VCaP (cell line): Measurements from ENCODE around the gene DCLK1.
A peak's percentile ranks its signal among the peaks of the same experiment; 100 is the strongest.

Experiments used
- H3K27ac ChIP-seq: fragments of 450-650 bp; 2 replicates; pipeline ENCODE4 v1.5.1; 2017
- CTCF ChIP-seq: fragments of 450-650 bp; conservative IDR thresholded peaks from 2 replicates; pipeline ENCODE4 v1.5.1; 2017; ENCODE audit warnings: mild to moderate bottlenecking, moderate library complexity

The DCLK1 gene

DNA sequence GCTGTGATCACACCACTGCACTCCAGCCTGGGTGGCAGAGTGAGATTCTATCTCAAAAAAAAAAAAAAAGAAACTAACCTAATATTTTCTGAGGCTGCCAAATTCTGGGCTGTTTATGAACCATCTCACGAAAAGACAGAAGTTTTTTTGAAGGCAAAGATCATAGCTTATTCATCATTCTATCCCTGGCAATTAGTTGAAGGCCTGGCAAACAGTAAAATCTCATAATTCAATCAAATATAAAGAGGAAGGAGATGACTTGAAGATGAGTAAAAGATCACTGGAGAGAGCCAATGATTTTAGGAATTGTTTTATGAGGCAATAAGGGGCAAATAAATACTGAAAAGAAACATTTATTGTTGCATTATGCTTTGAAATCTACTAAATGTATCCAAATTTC, 216.5 kb downstream of the DCLK1 start:
- TF ChIP-seq CTCF = no peak
- no peak overlapping the region for H3K27ac ChIP-seq

DNA sequence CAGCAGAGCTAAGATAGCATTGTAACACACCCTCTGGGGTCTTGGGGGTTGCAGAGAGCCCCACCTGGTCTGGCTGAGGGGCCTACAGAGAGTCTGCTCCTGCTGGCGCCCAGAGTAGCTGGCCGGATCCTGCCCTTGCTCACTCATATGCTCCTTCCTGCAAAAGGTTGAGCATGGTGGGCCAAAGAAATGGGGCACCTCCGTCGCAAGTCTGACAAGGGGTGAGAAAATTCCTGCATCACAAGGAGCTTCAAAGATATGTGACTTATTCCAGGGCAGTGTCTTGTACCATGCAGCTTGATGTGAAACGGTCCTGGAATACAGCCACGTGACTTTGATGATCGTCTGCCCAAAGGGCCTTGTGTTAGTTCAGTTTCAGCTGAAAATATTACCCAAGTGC, 218.3 kb downstream of the DCLK1 start:
- no peak for TF ChIP-seq CTCF

GRCh38 chr13:35909837-35910540, 221.2 kb downstream of the DCLK1 start:
- no peak overlapping the region for H3K27ac ChIP-seq
- 0 out of 2 replicates have a peak, but pooled peaks have one; percentile 13 for TF ChIP-seq CTCF

More for the DNA sequence above, 218.3 kb downstream of the DCLK1 start:
- H3K27ac ChIP-seq = no peak overlapping the region

GRCh38 chr13:35909091-35909490, 222.1 kb downstream of the DCLK1 start:
- H3K27ac ChIP-seq = no peak overlapping the region
- no peak for TF ChIP-seq CTCF

- TF ChIP-seq CTCF = no peak
- H3K27ac ChIP-seq = no peak overlapping the region
These were observed 223.0 kb downstream of the DCLK1 start for GRCh38 chr13:35908226-35908625.

DNA sequence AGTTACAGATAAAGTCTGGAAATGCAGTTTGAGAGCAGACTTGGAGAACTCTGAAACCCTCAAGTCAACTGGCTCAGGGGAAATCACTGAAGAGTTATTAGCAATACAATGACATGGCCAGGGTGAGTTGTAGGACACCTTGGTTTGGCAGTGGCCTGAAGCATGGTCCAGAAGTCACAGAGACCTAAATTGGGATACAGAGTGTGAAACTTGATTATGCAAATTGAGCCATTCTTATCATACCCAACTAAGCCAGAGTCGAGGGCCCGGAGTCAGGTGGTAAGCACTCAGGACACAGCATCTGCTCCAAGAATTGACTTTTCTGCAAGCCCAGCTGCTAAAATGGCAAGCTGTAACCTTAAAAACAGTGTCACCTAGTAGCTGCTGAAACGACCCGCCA, 224.5 kb downstream of the DCLK1 start:
- no peak overlapping the region for H3K27ac ChIP-seq
- no peak for TF ChIP-seq CTCF

DNA sequence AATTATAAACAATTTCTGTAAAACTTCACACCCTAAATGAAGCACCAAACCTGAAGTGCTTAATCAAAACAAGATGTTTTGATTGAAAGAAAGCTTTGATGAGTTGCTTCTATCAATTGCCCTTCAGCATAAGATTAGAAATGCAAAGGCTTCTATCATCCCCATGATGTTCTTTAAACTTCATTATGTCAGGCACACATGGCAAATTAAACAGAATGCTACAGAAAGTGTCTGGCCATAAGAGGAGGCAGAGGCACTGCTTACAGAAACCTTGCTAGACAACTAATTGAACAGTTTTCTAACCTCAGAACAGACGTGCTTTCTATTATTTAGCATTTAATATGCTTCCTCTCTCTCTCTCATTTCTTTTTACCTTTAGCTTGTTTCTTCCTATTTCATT, 228.1 kb downstream of the DCLK1 start:
- H3K27ac ChIP-seq = no peak overlapping the region
- no peak for TF ChIP-seq CTCF
